OCI-LY7 (cell line): Measurements from ENCODE around the gene KIAA1755.

Source experiments
- EZH2phosphoT487 ChIP-seq: fragments of 200-600 bp; sonication (generic); IDR thresholded peaks from 2 replicates; pipeline ENCODE4 v1.6.1; 2018; ENCODE audit warnings: low read depth, borderline replicate concordance, mild to moderate bottlenecking, mixed run types, antibody characterized with exemption, low read length, moderate library complexity, mixed read lengths
- TF ChIP-seq, protein P1 (sequence below): fragments of 200-600 bp; sonication (generic); conservative IDR thresholded peaks from 2 replicates; pipeline ENCODE4 v1.5.1; 2014; ENCODE audit warnings: mild to moderate bottlenecking, antibody characterized with exemption, low read length, moderate library complexity, mixed read lengths

GRCh38 chr20:38162878-38163875 lies 97.4 kb downstream of the KIAA1755 start:
- TF ChIP-seq, protein P1, sequence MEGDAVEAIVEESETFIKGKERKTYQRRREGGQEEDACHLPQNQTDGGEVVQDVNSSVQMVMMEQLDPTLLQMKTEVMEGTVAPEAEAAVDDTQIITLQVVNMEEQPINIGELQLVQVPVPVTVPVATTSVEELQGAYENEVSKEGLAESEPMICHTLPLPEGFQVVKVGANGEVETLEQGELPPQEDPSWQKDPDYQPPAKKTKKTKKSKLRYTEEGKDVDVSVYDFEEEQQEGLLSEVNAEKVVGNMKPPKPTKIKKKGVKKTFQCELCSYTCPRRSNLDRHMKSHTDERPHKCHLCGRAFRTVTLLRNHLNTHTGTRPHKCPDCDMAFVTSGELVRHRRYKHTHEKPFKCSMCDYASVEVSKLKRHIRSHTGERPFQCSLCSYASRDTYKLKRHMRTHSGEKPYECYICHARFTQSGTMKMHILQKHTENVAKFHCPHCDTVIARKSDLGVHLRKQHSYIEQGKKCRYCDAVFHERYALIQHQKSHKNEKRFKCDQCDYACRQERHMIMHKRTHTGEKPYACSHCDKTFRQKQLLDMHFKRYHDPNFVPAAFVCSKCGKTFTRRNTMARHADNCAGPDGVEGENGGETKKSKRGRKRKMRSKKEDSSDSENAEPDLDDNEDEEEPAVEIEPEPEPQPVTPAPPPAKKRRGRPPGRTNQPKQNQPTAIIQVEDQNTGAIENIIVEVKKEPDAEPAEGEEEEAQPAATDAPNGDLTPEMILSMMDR: no peak
- TF ChIP-seq EZH2phosphoT487: no peak
